ENCODE measurements around the gene GNA12.
"Not testable (repeated sequence)": the region's sequence is repeated elsewhere in the genome, so short reads cannot be mapped to it uniquely, and the experiment has no call there.

The GNA12 gene

DNA sequence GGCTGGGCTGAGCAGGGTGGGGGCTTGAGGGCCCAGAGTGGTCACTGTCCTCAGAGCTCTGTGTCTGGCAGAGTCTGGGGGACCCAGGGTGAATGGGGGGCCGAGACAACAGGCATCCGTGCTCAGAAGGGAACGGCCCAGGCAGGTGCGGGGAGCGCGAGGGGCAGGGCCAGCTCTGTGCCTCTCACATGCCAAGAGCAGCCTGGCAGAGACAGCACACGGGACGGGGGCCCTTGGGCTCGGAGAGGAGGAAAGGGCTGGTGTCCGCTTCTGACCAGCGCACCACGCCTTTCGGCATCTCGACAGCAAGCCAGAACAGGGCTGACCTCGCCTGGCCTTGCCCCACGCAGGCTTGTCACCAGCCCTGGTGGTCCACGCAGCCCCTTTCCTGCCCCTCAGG lies 142.7 kb downstream of the GNA12 start:
- in situ Hi-C loops (cut with HindIII; ENCODE audit: low sequenced_read_pairs), result no loop called here
- no peak overlapping the region for H3K4me3 ChIP-seq (ENCODE audit: low read depth, low read length)
- TF ChIP-seq, protein P1, sequence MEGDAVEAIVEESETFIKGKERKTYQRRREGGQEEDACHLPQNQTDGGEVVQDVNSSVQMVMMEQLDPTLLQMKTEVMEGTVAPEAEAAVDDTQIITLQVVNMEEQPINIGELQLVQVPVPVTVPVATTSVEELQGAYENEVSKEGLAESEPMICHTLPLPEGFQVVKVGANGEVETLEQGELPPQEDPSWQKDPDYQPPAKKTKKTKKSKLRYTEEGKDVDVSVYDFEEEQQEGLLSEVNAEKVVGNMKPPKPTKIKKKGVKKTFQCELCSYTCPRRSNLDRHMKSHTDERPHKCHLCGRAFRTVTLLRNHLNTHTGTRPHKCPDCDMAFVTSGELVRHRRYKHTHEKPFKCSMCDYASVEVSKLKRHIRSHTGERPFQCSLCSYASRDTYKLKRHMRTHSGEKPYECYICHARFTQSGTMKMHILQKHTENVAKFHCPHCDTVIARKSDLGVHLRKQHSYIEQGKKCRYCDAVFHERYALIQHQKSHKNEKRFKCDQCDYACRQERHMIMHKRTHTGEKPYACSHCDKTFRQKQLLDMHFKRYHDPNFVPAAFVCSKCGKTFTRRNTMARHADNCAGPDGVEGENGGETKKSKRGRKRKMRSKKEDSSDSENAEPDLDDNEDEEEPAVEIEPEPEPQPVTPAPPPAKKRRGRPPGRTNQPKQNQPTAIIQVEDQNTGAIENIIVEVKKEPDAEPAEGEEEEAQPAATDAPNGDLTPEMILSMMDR (IDR thresholded peaks at IDR 0.05; ENCODE audit: low read depth, low read length, missing control alignments), result no peak
- DNase-seq (ENCODE audit: low read depth), result no peak

DNA sequence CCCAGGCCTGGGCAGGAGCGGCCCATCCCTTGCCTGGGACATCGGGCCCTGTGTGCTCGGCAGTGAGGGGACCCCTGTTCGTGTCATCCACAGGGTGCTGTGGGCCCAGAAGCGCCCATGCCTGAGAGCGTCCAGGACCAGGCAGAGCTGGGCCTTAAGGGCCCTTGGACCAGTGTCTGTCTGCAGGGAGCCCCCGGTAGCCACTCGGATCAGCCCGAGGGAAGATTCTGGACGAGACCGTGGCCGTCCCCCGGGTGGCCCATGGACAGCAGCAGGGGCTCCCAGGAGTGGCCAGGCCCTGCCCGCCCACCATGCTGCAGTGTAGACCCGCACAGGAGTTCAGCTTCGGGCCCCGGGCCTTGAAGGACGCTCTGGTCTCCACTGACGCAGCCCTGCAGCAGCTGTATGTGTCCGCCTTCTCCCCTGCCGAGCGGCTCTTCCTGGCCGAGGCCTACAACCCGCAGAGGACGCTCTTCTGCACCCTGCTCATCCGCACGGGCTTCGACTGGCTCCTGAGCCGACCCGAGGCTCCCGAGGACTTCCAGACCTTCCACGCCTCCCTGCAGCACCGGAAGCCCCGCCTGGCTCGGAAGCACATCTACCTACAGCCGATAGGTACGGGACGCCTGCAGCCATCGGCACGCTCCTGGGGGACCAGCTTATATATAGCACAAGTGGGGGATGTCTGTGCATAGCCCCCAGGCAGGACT lies 143.8 kb downstream of the GNA12 start:
- in situ Hi-C loops (cut with HindIII; ENCODE audit: low sequenced_read_pairs), result no loop called here
- no peak for DNase-seq (ENCODE audit: low read depth)
- TF ChIP-seq, protein P1 (IDR thresholded peaks at IDR 0.05; ENCODE audit: low read depth, low read length, missing control alignments), result no peak
- no peak overlapping the region for H3K4me3 ChIP-seq (ENCODE audit: low read depth, low read length)

DNA sequence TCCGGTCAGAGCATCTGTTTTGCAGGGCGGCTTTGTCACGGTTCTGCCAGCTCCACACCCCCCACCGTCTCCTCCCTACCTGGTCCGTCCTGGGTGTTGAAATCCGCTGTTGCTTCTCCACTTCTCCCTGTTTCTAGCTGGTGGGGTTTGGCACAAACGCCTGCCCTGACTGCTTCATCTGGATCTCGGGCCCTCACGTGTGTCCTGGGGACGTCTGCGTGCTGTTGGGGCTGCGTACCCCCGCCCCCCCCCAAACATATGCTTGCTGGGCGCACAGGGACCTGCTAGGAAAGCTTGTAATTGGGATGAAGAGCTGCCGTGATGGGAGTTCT lies 144.9 kb downstream of the GNA12 start:
- DNase-seq (ENCODE audit: low read depth), result no peak
- in situ Hi-C loops (cut with HindIII; ENCODE audit: low sequenced_read_pairs), result no loop called here
- TF ChIP-seq, protein P1 (IDR thresholded peaks at IDR 0.05; ENCODE audit: low read depth, low read length, missing control alignments), result no peak
- H3K4me3 ChIP-seq (ENCODE audit: low read depth, low read length), result no peak overlapping the region

DNA sequence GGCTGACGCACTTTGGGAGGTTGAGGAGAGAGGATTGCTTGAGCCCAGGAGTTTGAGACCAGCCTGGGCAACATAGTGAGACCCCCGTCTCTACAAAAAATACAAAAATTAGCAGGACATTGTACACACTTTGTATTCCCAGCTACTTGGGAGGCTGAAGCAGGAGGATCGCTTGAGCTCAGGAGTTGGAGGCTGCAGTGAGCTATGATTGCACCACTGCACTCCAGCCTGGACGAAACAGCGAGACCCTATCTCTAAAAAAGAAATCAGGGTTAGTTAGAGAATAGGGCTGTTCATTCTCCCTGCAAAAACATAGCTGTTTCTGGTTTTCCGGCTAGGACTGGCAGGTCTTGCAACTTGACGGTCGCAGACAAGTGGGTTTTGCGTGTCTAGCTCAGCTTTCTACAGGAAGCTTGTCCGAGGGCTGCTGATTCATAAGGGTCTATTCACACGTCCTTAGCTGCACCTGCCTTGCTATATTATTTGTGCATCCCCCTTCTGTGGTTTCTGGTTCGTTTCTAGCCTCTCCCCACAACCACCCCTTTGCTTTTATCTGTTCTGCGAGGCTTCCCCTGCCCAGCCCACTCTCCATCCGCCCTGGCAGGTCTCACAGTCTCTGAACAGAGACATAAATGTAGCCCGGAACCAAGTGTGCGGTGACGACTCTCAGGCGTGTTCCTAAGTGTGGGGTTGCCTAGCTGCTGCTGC lies 145.4 kb downstream of the GNA12 start:
- in situ Hi-C loops (cut with HindIII; ENCODE audit: low sequenced_read_pairs), result no loop called here
- no peak for DNase-seq (ENCODE audit: low read depth)
- TF ChIP-seq, protein P1 (IDR thresholded peaks at IDR 0.05; ENCODE audit: low read depth, low read length, missing control alignments), result no peak
- no peak overlapping the region for H3K4me3 ChIP-seq (ENCODE audit: low read depth, low read length)

- in situ Hi-C loops (cut with HindIII; ENCODE audit: low sequenced_read_pairs); H3K4me3 ChIP-seq (ENCODE audit: low read depth, low read length); DNase-seq (ENCODE audit: low read depth): not testable (repeated sequence)
Observed at GRCh38 chr7:2694122-2694436, 150.0 kb downstream of the GNA12 start.

GRCh38 chr7:2693420-2694121 lies 150.5 kb downstream of the GNA12 start:
- H3K4me3 ChIP-seq (ENCODE audit: low read depth, low read length); in situ Hi-C loops (cut with HindIII; ENCODE audit: low sequenced_read_pairs); DNase-seq (ENCODE audit: low read depth): not testable (repeated sequence)

DNA sequence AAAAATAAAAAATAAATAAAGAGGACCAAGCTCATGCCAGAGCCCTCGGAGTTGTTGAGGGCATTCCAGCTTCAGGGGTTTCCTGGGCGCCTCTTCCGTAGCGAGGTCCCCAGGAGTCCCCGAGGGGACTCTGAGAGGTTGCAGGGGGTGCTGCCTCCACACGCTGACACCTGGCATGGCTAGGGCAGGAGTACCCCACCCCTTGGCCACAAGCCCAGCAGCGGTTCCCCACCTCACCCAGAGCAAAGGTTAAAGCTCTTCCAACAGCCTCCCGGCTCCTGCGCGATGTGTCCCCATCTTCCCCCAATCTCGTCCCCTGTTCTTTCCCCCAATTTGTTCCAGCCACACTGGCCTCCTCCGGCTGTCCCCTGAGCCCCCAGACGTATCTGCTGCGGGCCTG lies 151.6 kb downstream of the GNA12 start:
- in situ Hi-C loops (cut with HindIII; ENCODE audit: low sequenced_read_pairs), result no loop called here
- no peak overlapping the region for H3K4me3 ChIP-seq (ENCODE audit: low read depth, low read length)

GRCh38 chr7:2691932-2692439 lies 152.1 kb downstream of the GNA12 start:
- H3K4me3 ChIP-seq (ENCODE audit: low read depth, low read length); DNase-seq (ENCODE audit: low read depth); in situ Hi-C loops (cut with HindIII; ENCODE audit: low sequenced_read_pairs): not testable (repeated sequence)

More for the DNA sequence above, 151.6 kb downstream of the GNA12 start:
- no peak for DNase-seq (ENCODE audit: low read depth)
- TF ChIP-seq, protein P1 (IDR thresholded peaks at IDR 0.05; ENCODE audit: low read depth, low read length, missing control alignments), result no peak
